ENCODE results near the gene RAPGEF3.

Gene RAPGEF3

GRCh38 chr12:47789141-47789540, 30.5 kb upstream of the RAPGEF3 start:
- H3F3A ChIP-seq (ENCODE audit: low read depth), result no peaks in the 10 kb centered on the region
- no peak overlapping the region for H3K4me2 ChIP-seq (ENCODE audit: low read depth, low read length, poor library complexity, severe bottlenecking)
- no peaks in the 10 kb centered on the region for H3K27me3 ChIP-seq (ENCODE audit: insufficient read depth, low read length, poor library complexity, severe bottlenecking)
- H3K4me1 ChIP-seq (ENCODE audit: insufficient read depth, low read length, poor library complexity, severe bottlenecking), result no peaks in the 10 kb centered on the region
- no peaks in the 10 kb centered on the region for H4K20me1 ChIP-seq (ENCODE audit: insufficient read depth, low read length, poor library complexity, severe bottlenecking)
- TF ChIP-seq EZH2phosphoT487 (IDR thresholded peaks at IDR 0.05; ENCODE audit: borderline replicate concordance) (no peak), CTCF (conservative IDR thresholded peaks at IDR 0.05; ENCODE audit: low read length) (no peak)
- no peaks in the 10 kb centered on the region for H3K9me3 ChIP-seq (ENCODE audit: insufficient read depth, low read depth, low read length)
- no peaks in the 10 kb centered on the region for H3K79me2 ChIP-seq (ENCODE audit: insufficient read depth, low read length)
- H3K36me3 ChIP-seq (ENCODE audit: insufficient read depth, low read length), result peaks cover 100% of the 10 kb centered on the region
- no peak overlapping the region for H2AFZ ChIP-seq (ENCODE audit: low read length)
- H3K4me3 ChIP-seq (ENCODE audit: low read length, poor library complexity, severe bottlenecking), result no peak overlapping the region
- H3K9me2 ChIP-seq (replicated peaks; ENCODE audit: low read depth, low read length), result no peaks in the 10 kb centered on the region
- no peak overlapping the region for H3K9ac ChIP-seq (ENCODE audit: low read depth, low read length, poor library complexity, severe bottlenecking)

GRCh38 chr12:47787596-47788319, 29.1 kb upstream of the RAPGEF3 start:
- no peaks in the 10 kb centered on the region for H3K4me1 ChIP-seq (ENCODE audit: insufficient read depth, low read length, poor library complexity, severe bottlenecking)
- no peaks in the 10 kb centered on the region for H3K79me2 ChIP-seq (ENCODE audit: insufficient read depth, low read length)
- no peak overlapping the region for H3K4me2 ChIP-seq (ENCODE audit: low read depth, low read length, poor library complexity, severe bottlenecking)
- TF ChIP-seq CTCF (conservative IDR thresholded peaks at IDR 0.05; ENCODE audit: low read length) (no peak), EZH2phosphoT487 (IDR thresholded peaks at IDR 0.05; ENCODE audit: borderline replicate concordance) (no peak)
- no peaks in the 10 kb centered on the region for H3K27me3 ChIP-seq (ENCODE audit: insufficient read depth, low read length, poor library complexity, severe bottlenecking)
- peaks cover 100% of the 10 kb centered on the region for H3K36me3 ChIP-seq (ENCODE audit: insufficient read depth, low read length)
- H3K4me3 ChIP-seq (ENCODE audit: low read length, poor library complexity, severe bottlenecking), result no peak overlapping the region
- no peaks in the 10 kb centered on the region for H3K9me2 ChIP-seq (replicated peaks; ENCODE audit: low read depth, low read length)
- no peaks in the 10 kb centered on the region for H4K20me1 ChIP-seq (ENCODE audit: insufficient read depth, low read length, poor library complexity, severe bottlenecking)
- no peaks in the 10 kb centered on the region for H3K9me3 ChIP-seq (ENCODE audit: insufficient read depth, low read depth, low read length)
- no peaks in the 10 kb centered on the region for H3F3A ChIP-seq (ENCODE audit: low read depth)
- no peak overlapping the region for H2AFZ ChIP-seq (ENCODE audit: low read length)
- H3K9ac ChIP-seq (ENCODE audit: low read depth, low read length, poor library complexity, severe bottlenecking), result no peak overlapping the region

GRCh38 chr12:47786662-47787280, 28.1 kb upstream of the RAPGEF3 start:
- Histone ChIP-seq H3K36me3 (ENCODE audit: insufficient read depth, low read length) (peaks cover 98% of the 10 kb centered on the region), H2AFZ (ENCODE audit: low read length) (no peak overlapping the region), H3K9me2 (replicated peaks; ENCODE audit: low read depth, low read length) (no peaks in the 10 kb centered on the region), H3K9me3 (ENCODE audit: insufficient read depth, low read depth, low read length) (no peaks in the 10 kb centered on the region), H3F3A (ENCODE audit: low read depth) (no peaks in the 10 kb centered on the region), H3K4me2 (ENCODE audit: low read depth, low read length, poor library complexity, severe bottlenecking) (no peak overlapping the region), H3K79me2 (ENCODE audit: insufficient read depth, low read length) (no peaks in the 10 kb centered on the region), H4K20me1 (ENCODE audit: insufficient read depth, low read length, poor library complexity, severe bottlenecking) (no peaks in the 10 kb centered on the region), H3K4me3 (ENCODE audit: low read length, poor library complexity, severe bottlenecking) (no peak overlapping the region), H3K9ac (ENCODE audit: low read depth, low read length, poor library complexity, severe bottlenecking) (no peak overlapping the region), H3K4me1 (ENCODE audit: insufficient read depth, low read length, poor library complexity, severe bottlenecking) (no peaks in the 10 kb centered on the region), H3K27me3 (ENCODE audit: insufficient read depth, low read length, poor library complexity, severe bottlenecking) (no peaks in the 10 kb centered on the region)
- TF ChIP-seq EZH2phosphoT487 (IDR thresholded peaks at IDR 0.05; ENCODE audit: borderline replicate concordance) (no peak), CTCF (conservative IDR thresholded peaks at IDR 0.05; ENCODE audit: low read length) (no peak)
